T-helper 1 cell treated with Interleukin-12 subunit alpha and Interleukin-12 subunit beta and Interleukin-4 antibody, amounts not matched to agents 30 ng/mL and 1 ng/mL, for 36 hours (primary cell): Measurements from ENCODE around the gene SPAG6. TPM values are rescaled to one million over a fixed set of nuclear protein-coding genes. Genes with fewer than 3 reads are reported as not detected.

ENCODE experiments used
- intact Hi-C: fragments of 100-400 bp; cut with micrococcal nuclease; formaldehyde crosslinking; loops from one replicate; pipeline ENCODE4 v1.15.1; 2024
- total RNA-seq: library from RNA; stranded (reverse); gene quantifications from 2 replicates; pipeline ENCODE4 v1.2.3, GENCODE V29; 2022

The SPAG6 gene
- total RNA-seq, 1 donor from 2014 or later: 0.96 TPM

GRCh38 chr10:22321156-22321923 lies 24.0 kb upstream of the SPAG6 start:
- intact Hi-C loops: no loop called here

GRCh38 chr10:22321924-22322640 lies 23.2 kb upstream of the SPAG6 start:
- intact Hi-C loops: no loop called here

GRCh38 chr10:22322641-22323160 lies 22.6 kb upstream of the SPAG6 start:
- intact Hi-C loops: no loop called here

- intact Hi-C loops: loop anchor here (2.0 kb wide), 1 partner anchor 321 kb away; the partner anchor contains the start of gene DNAJC1
These were observed 21.6 kb upstream of the SPAG6 start for GRCh38 chr10:22323538-22324305.

- intact Hi-C loops: loop anchor here (2.0 kb wide), 1 partner anchor 322 kb away; the partner anchor contains the start of gene DNAJC1
These were observed 20.9 kb upstream of the SPAG6 start for GRCh38 chr10:22324413-22324812.

GRCh38 chr10:22324893-22325271 lies 20.4 kb upstream of the SPAG6 start:
- intact Hi-C loops: loop anchor here (1.0 to 2.0 kb wide), 2 partner anchors 8 to 322 kb away; partner anchors contain the start of gene DNAJC1

- intact Hi-C loops: loop anchor here (1.0 to 2.0 kb wide), 2 partner anchors 8 to 323 kb away; partner anchors contain the start of gene DNAJC1
These were observed 19.8 kb upstream of the SPAG6 start for GRCh38 chr10:22325272-22326144.

GRCh38 chr10:22326145-22326702 lies 19.1 kb upstream of the SPAG6 start:
- intact Hi-C loops: no loop called here

- intact Hi-C loops: no loop called here
These were observed 16.1 kb upstream of the SPAG6 start for GRCh38 chr10:22329150-22329549.

- intact Hi-C loops: loop anchor here (2.0 kb wide), 1 partner anchor 837 kb away; no protein-coding TSS in a partner anchor
These were observed 13.1 kb upstream of the SPAG6 start for GRCh38 chr10:22332116-22332692.

GRCh38 chr10:22333167-22333974 lies 11.9 kb upstream of the SPAG6 start:
- intact Hi-C loops: loop anchor here (1.0 to 2.0 kb wide), 4 partner anchors 8 to 839 kb away; partner anchors contain the start of gene COMMD3

GRCh38 chr10:22333975-22334282 lies 11.4 kb upstream of the SPAG6 start:
- intact Hi-C loops: loop anchor here (1.0 to 2.0 kb wide), 4 partner anchors 7 to 839 kb away; partner anchors contain the start of gene COMMD3

- intact Hi-C loops: no loop called here
These were observed 10.7 kb upstream of the SPAG6 start for GRCh38 chr10:22334414-22335172.

GRCh38 chr10:22335173-22335933 lies 9.9 kb upstream of the SPAG6 start:
- intact Hi-C loops: no loop called here

GRCh38 chr10:22338185-22338900 lies 7.0 kb upstream of the SPAG6 start:
- intact Hi-C loops: no loop called here

- intact Hi-C loops: no loop called here
These were observed 6.4 kb upstream of the SPAG6 start for GRCh38 chr10:22338931-22339330.
